ENCODE measurements around the gene ABCA3.

Gene ABCA3

DNA sequence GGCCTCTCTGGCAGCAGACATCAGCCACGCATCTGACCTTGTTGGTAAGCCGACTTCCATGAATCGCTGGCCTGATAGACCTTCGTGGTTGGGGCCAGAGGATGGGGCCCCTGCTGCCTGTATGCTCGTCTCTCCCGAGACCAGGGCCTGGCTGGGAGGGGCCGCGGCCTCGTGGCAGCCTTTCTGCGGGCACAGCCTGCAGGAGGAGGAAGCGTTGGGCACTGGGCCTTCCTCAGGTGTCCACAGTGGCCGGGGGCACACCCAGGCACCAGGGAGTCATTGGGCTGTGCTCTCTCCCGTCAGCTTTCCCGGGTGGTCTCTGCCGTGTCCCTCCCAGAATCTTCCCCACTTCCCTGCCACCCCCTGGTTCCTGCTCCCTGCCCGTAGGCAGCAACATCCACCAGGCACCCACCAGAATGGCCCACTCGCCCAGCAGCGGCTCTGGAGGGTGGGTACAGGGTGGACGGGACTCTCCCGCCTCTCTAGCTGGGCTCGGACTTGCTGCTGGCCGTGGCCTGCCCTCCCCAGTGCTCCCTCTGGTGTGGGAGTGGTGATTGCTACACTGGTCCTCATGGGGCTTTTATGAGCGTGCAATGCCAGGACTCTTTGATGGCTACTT, 110.8 kb downstream of the ABCA3 start:
- no peak for TF ChIP-seq CTCF (conservative IDR thresholded peaks at IDR 0.05; ENCODE audit: control insufficient read depth, insufficient read depth, low read depth, low read length)
- H3K4me3 ChIP-seq (ENCODE audit: control insufficient read depth, low read depth, low read length), result no peak overlapping the region
- DNase-seq (ENCODE audit: low read depth), result no peak

DNA sequence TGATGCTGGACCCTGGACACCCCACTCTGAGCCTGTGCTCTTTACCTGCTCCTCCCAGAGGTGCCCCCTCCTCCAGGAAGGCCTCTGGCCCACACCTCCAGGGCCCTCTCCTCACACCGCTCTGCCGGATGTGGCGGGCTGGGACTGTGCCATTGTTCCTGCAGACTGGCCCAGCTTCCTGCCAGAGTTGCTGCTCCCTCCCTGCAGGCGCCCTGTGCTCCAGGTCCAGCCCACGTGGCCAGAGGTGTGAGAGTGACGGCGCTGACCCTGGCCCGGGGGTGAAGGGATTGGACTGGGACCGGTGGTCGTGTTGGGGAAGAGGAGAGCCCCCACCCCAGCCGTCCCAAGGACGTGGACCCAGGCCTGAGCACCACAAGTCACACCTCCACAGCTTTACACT, 111.4 kb downstream of the ABCA3 start:
- no peak for TF ChIP-seq CTCF (conservative IDR thresholded peaks at IDR 0.05; ENCODE audit: control insufficient read depth, insufficient read depth, low read depth, low read length)
- DNase-seq (ENCODE audit: low read depth), result no peak
- H3K4me3 ChIP-seq (ENCODE audit: control insufficient read depth, low read depth, low read length), result no peak overlapping the region

- no peak for DNase-seq (ENCODE audit: low read depth)
- TF ChIP-seq CTCF (conservative IDR thresholded peaks at IDR 0.05; ENCODE audit: control insufficient read depth, insufficient read depth, low read depth, low read length), result no peak
- H3K4me3 ChIP-seq (ENCODE audit: control insufficient read depth, low read depth, low read length), result no peak overlapping the region
Observed at GRCh38 chr16:2228161-2228824, 112.2 kb downstream of the ABCA3 start.

GRCh38 chr16:2226918-2227317, 113.6 kb downstream of the ABCA3 start:
- no peak for DNase-seq (ENCODE audit: low read depth)
- TF ChIP-seq CTCF (conservative IDR thresholded peaks at IDR 0.05; ENCODE audit: control insufficient read depth, insufficient read depth, low read depth, low read length), result no peak

DNA sequence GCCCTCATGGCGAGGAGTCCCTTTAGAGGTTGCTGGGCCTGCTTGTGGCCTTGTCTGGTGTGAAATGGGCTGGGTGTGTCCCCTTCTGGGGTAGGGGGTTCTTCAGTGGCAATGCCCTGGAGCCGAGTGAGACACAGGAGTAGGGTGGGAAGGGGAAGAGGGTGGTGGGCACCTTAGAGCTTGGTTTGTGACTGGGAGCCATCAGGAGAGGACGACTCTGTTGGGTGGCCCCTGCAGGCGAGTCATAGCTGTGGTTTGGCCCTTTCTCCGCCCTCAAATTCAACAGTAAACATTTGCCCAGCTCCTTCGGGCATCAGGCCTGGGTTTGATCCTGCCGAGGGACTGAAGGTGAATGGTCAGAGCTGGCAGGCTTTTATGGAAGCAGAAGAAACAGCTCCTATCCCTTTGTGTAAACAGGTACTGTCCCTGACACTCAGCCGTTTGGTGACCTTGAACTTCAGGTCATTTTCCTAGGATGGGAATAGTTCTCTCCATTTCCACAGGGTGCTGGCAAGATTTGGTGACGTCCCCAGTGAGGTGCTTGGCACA, 114.2 kb downstream of the ABCA3 start:
- no peak for DNase-seq (ENCODE audit: low read depth)
- no peak for TF ChIP-seq CTCF (conservative IDR thresholded peaks at IDR 0.05; ENCODE audit: control insufficient read depth, insufficient read depth, low read depth, low read length)
- no peak overlapping the region for H3K4me3 ChIP-seq (ENCODE audit: control insufficient read depth, low read depth, low read length)

More at GRCh38 chr16:2226918-2227317, 113.6 kb downstream of the ABCA3 start:
- no peak overlapping the region for H3K4me3 ChIP-seq (ENCODE audit: control insufficient read depth, low read depth, low read length)
